MM.1S (cell line): ENCODE data around the gene SRGAP3.

Source experiments
- CTCF ChIP-seq: fragments of 300-600 bp; sonication (generic); IDR thresholded peaks from 2 replicates; pipeline ENCODE4 v1.5.1; 2016; ENCODE audit warnings: antibody characterized with exemption, low read length, mixed read lengths
- EZH2 ChIP-seq: fragments of 300-600 bp; sonication (generic); optimal IDR thresholded peaks from 2 replicates; pipeline ENCODE3; 2017; ENCODE audit warnings: low read depth, mild to moderate bottlenecking, antibody characterized with exemption, low read length, mixed read lengths

- TF ChIP-seq CTCF (no peak), EZH2 (no peak)
These were observed 137.6 kb downstream of the SRGAP3 start for GRCh38 chr3:9111866-9112265.
